ENCODE measurements around the gene LTBP1. TPM values are rescaled to one million over a fixed set of nuclear protein-coding genes. Genes with fewer than 3 reads are reported as not detected.

LTBP1 gene
- total and polyA plus RNA-seq, 10 of the 15 experiments (the other 5 are each of a cell fraction or from before 2014, with no cell fraction given): 0.01 to 0.28 (median 0.12) TPM; not detected in 2

GRCh38 chr2:33340280-33340679 is 393.5 kb downstream of the LTBP1 start:
- SMC1A ChIA-PET (ENCODE audit: uncharacterized antibody, unreplicated experiment): no interaction called here
- Histone ChIP-seq H3K36me3 (ENCODE audit: control insufficient read depth in 2 of 2, insufficient read depth in 2 of 2, low read length in 1 of 2) (no peaks in the 10 kb centered on the region), H3K27me3 (replicated peaks in 1 of 2; ENCODE audit: control insufficient read depth in 2 of 2, insufficient read depth in 2 of 2, low read length in 1 of 2) (no peaks in the 10 kb centered on the region), H3K27ac (ENCODE audit: control insufficient read depth, insufficient read depth) (no peak overlapping the region), H3K4me3 (no peak overlapping the region), H2AFZ (ENCODE audit: control insufficient read depth, low read depth, low read length) (no peak overlapping the region), H3K9me3 (replicated peaks; ENCODE audit: control insufficient read depth, insufficient read depth, low read length) (no peaks in the 10 kb centered on the region), H3K9ac (ENCODE audit: control insufficient read depth, insufficient read depth, low read length) (no peak overlapping the region), H4K20me1 (ENCODE audit: control insufficient read depth, insufficient read depth) (no peaks in the 10 kb centered on the region), H3K4me2 (ENCODE audit: control insufficient read depth, insufficient read depth) (no peak overlapping the region), H3K4me1 (ENCODE audit: control insufficient read depth, insufficient read depth, low read length) (no peaks in the 10 kb centered on the region; the same call in 1 of the 2 replicates), H3K79me2 (ENCODE audit: control insufficient read depth, insufficient read depth, low read length) (no peaks in the 10 kb centered on the region)
- WGBS (ENCODE audit: insufficient coverage, insufficient replicate concordance, low lambda C conversion rate, missing lambda C conversion rate): 34% methylated on average over 5 of the region's 6 CpGs
- CTCF ChIA-PET: no interaction called here
- intact Hi-C loops (cut with micrococcal nuclease; ENCODE audit: unreplicated experiment) (no loop called here), in situ Hi-C loops (cut with MboI) (no loop called here)
- RAD21 ChIA-PET (ENCODE audit: unreplicated experiment): no interaction called here
- POLR2A ChIA-PET: no interaction called here
- no TSS peak for BruUV-seq (replicated peaks)
- FAIRE-seq: no peak
- DNase-seq (ENCODE audit: low read depth, low spot score): no peak
- no peak for ATAC-seq
- no peak for TF ChIP-seq ATF7 (IDR thresholded peaks at IDR 0.05; ENCODE audit: low read depth)
- TF ChIP-seq ZBTB4 (CRISPR knock-in tag; IDR thresholded peaks at IDR 0.05): no peak
- no peak for TF ChIP-seq BMI1 (IDR thresholded peaks at IDR 0.05; ENCODE audit: borderline replicate concordance)
- TF ChIP-seq SREBF2 (IDR thresholded peaks at IDR 0.05; ENCODE audit: low read length): no peak
- TF ChIP-seq ZNF24 (IDR thresholded peaks at IDR 0.05): no peak
- TF ChIP-seq BHLHE40 (IDR thresholded peaks at IDR 0.05; ENCODE audit: borderline replicate concordance in 1 of 2, low read depth in 2 of 2, low read length in 1 of 2): no peak
- no peak for TF ChIP-seq BCL11A (IDR thresholded peaks at IDR 0.05; ENCODE audit: low read depth, low read length)
- no peak for TF ChIP-seq BCL3 (IDR thresholded peaks at IDR 0.05; ENCODE audit: borderline replicate concordance, insufficient read depth, low read depth, low read length, poor library complexity, severe bottlenecking)
- TF ChIP-seq JUNB (IDR thresholded peaks at IDR 0.05): no peak
- TF ChIP-seq ZBTB33 (IDR thresholded peaks at IDR 0.05): no peak
- no peak for TF ChIP-seq CEBPZ (IDR thresholded peaks at IDR 0.05; ENCODE audit: low read depth, low read length)

Measured in GM12878 (cell line).